ENCODE results near the gene ANXA2R. TPM values are rescaled to one million over a fixed set of nuclear protein-coding genes. Genes with fewer than 3 reads are reported as not detected.

ANXA2R gene
- total and polyA plus RNA-seq, 2 of the 13 experiments (the other 11 are each of a cell fraction or from before 2014, with no cell fraction given) = 0.95 to 1.3 TPM

DNA sequence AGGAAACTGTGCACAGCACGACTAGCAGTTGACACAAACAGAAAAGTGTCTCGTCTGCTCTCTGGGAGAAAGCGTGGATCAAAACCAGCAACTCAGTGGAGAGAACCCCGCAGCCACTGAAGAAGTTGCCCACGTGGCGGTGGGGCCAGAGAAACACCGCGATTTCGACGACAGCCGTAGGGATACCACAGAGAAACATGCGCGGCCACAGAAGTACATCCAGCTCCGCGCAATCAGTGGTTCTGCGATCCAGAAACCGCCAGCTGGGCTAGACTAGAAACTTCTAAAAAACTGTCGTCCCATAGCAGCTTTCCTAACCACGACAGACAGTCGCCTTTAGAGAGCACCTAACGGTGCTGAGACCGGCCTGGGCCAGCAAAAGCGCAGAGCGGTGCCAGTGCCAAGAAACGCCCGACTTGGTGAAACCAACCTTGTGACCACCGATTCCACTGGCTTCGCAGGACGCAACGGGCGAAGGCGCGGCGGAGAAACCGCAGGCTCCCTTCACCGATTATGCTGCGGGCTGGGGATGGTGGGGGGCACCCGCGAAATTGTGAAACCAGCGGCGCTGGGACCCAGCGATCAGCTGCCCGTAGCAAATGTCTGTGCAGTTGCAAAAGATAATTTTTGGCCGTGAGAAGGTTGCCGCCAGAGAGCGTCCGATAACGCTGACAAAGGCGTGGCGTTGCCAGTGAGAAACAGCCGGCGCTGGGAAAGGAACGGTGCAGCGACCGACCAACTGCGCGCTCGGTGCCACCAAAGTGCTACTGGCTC, 2.7 kb upstream of the ANXA2R start (continued):
- TF ChIP-seq ELF4 (CRISPR knock-in tag; IDR thresholded peaks at IDR 0.05; ENCODE audit: borderline replicate concordance) = peak; percentile 22; the same call in 1 of the 2 replicates
- no peak for TF ChIP-seq CAMTA2 (CRISPR knock-in tag; IDR thresholded peaks at IDR 0.05; ENCODE audit: borderline replicate concordance)
- TF ChIP-seq MIXL1 (CRISPR knock-in tag; IDR thresholded peaks at IDR 0.05) = no peak
- TF ChIP-seq ATF7 (IDR thresholded peaks at IDR 0.05) = no peak
- TF ChIP-seq ATF7 (CRISPR knock-in tag; IDR thresholded peaks at IDR 0.05) = no peak
- TF ChIP-seq ZNF546 (CRISPR knock-in tag; conservative IDR thresholded peaks at IDR 0.05) = no peak
- TF ChIP-seq, protein P1, sequence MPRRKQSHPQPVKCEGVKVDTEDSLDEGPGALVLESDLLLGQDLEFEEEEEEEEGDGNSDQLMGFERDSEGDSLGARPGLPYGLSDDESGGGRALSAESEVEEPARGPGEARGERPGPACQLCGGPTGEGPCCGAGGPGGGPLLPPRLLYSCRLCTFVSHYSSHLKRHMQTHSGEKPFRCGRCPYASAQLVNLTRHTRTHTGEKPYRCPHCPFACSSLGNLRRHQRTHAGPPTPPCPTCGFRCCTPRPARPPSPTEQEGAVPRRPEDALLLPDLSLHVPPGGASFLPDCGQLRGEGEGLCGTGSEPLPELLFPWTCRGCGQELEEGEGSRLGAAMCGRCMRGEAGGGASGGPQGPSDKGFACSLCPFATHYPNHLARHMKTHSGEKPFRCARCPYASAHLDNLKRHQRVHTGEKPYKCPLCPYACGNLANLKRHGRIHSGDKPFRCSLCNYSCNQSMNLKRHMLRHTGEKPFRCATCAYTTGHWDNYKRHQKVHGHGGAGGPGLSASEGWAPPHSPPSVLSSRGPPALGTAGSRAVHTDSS (CRISPR knock-in tag; conservative IDR thresholded peaks at IDR 0.05) = no peak
- TF ChIP-seq HDAC1 (CRISPR knock-in tag; IDR thresholded peaks at IDR 0.05) = peak; percentile 7; the same call in 1 of the 2 replicates
- TF ChIP-seq HNRNPUL1 (IDR thresholded peaks at IDR 0.05; ENCODE audit: low read depth, low read length) = no peak
- peak; percentile 17; the same call in 1 of the 2 replicates for TF ChIP-seq TMF1 (CRISPR knock-in tag; IDR thresholded peaks at IDR 0.05; ENCODE audit: low read depth)
- TF ChIP-seq, protein P2, sequence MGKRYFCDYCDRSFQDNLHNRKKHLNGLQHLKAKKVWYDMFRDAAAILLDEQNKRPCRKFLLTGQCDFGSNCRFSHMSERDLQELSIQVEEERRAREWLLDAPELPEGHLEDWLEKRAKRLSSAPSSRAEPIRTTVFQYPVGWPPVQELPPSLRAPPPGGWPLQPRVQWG (CRISPR knock-in tag; IDR thresholded peaks at IDR 0.05; ENCODE audit: borderline replicate concordance, low read depth) = no peak
- TF ChIP-seq SOX13 (IDR thresholded peaks at IDR 0.05) = no peak
- no peak for TF ChIP-seq SOX13 (CRISPR knock-in tag; conservative IDR thresholded peaks at IDR 0.05 in 1 of 2, IDR thresholded peaks at IDR 0.05 in 1 of 2)
- no peak for TF ChIP-seq XRCC5 (optimal IDR thresholded peaks at IDR 0.05; ENCODE audit: low read length)
- peak; percentile 21; the same call in 1 of the 2 replicates for TF ChIP-seq SMAD1 (CRISPR knock-in tag; IDR thresholded peaks at IDR 0.05; ENCODE audit: borderline replicate concordance, low read depth)
- no peak; the same call in 1 of the 2 replicates for TF ChIP-seq ZNF124 (CRISPR knock-in tag; IDR thresholded peaks at IDR 0.05)
- TF ChIP-seq NFAT5 (CRISPR knock-in tag; IDR thresholded peaks at IDR 0.05) = no peak
- TF ChIP-seq ZNF652 (CRISPR knock-in tag; IDR thresholded peaks at IDR 0.05; ENCODE audit: borderline replicate concordance, low read depth) = no peak
- no peak for TF ChIP-seq TCF12 (IDR thresholded peaks at IDR 0.05)
- no peak for TF ChIP-seq TCF12 (CRISPR knock-in tag; IDR thresholded peaks at IDR 0.05)
- TF ChIP-seq ZBTB10 (CRISPR knock-in tag; IDR thresholded peaks at IDR 0.05; ENCODE audit: borderline replicate concordance) = no peak
